GM12892 (cell line): ENCODE data around the gene DCLK1.

Experiments
- POLR2A ChIP-seq: IDR thresholded peaks from 2 replicates; pipeline ENCODE4 v1.6.1; 2011; ENCODE audit warnings: low read depth, low read length, control low read depth
- POLR2AphosphoS5 ChIP-seq: IDR thresholded peaks from 2 replicates; pipeline ENCODE4 v1.6.1; 2011; ENCODE audit warnings: low read depth, low read length, control low read depth
- TAF1 ChIP-seq: IDR thresholded peaks from 2 replicates; pipeline ENCODE4 v1.6.1; 2011; ENCODE audit warnings: low read depth, mild to moderate bottlenecking, control low read depth, low read length, borderline replicate concordance

- TF ChIP-seq POLR2AphosphoS5: no peak
- TF ChIP-seq POLR2A: no peak
- TF ChIP-seq TAF1: no peak
Observed at GRCh38 chr13:36090592-36090991, 40.6 kb downstream of the DCLK1 start.
